Measurements from ENCODE around the gene UCHL1.
"Not testable (repeated sequence)": the region's sequence is repeated elsewhere in the genome, so short reads cannot be mapped to it uniquely, and the experiment has no call there.

The UCHL1 gene

GRCh38 chr4:41236508-41236907 lies 20.2 kb upstream of the UCHL1 start:
- no peak for DNase-seq (ENCODE audit: low read depth, low spot score)

GRCh38 chr4:41241919-41242318 lies 14.8 kb upstream of the UCHL1 start:
- no peak for DNase-seq (ENCODE audit: low read depth, low spot score)

- no peak for DNase-seq (ENCODE audit: low read depth, low spot score)
Measured at GRCh38 chr4:41245983-41246382, 10.7 kb upstream of the UCHL1 start.

- DNase-seq (ENCODE audit: low read depth, low spot score), result no peak
Measured at GRCh38 chr4:41256131-41256739, 493 bp upstream of the UCHL1 start.

GRCh38 chr4:41257257-41257901 lies 651 bp downstream of the UCHL1 start:
- DNase-seq (ENCODE audit: low read depth, low spot score), result no peak

GRCh38 chr4:41257906-41258305 lies 1.2 kb downstream of the UCHL1 start:
- DNase-seq (ENCODE audit: low read depth, low spot score), result no peak

GRCh38 chr4:41258783-41259182 lies 2.1 kb downstream of the UCHL1 start:
- no peak for DNase-seq (ENCODE audit: low read depth, low spot score)

- no peak for DNase-seq (ENCODE audit: low read depth, low spot score)
Measured at GRCh38 chr4:41260116-41260733, 3.5 kb downstream of the UCHL1 start.

GRCh38 chr4:41262198-41262597 lies 5.5 kb downstream of the UCHL1 start:
- no peak for DNase-seq (ENCODE audit: low read depth, low spot score)

- DNase-seq (ENCODE audit: low read depth, low spot score), result no peak
Measured at GRCh38 chr4:41264212-41264611, 7.5 kb downstream of the UCHL1 start.

- DNase-seq (ENCODE audit: low read depth, low spot score), result no peak
Measured at GRCh38 chr4:41267997-41268396, 11.3 kb downstream of the UCHL1 start.

GRCh38 chr4:41268721-41269517 lies 12.2 kb downstream of the UCHL1 start:
- DNase-seq (ENCODE audit: low read depth, low spot score), result no peak

- no peak for DNase-seq (ENCODE audit: low read depth, low spot score)
Measured at GRCh38 chr4:41269682-41270081, 13.0 kb downstream of the UCHL1 start.

- DNase-seq (ENCODE audit: low read depth, low spot score), result not testable (repeated sequence)
Measured at GRCh38 chr4:41275931-41276330, 19.2 kb downstream of the UCHL1 start.

GRCh38 chr4:41280010-41280409 lies 23.3 kb downstream of the UCHL1 start:
- DNase-seq (ENCODE audit: low read depth, low spot score), result no peak

- no peak for DNase-seq (ENCODE audit: low read depth, low spot score)
Measured at GRCh38 chr4:41281038-41281634, 24.4 kb downstream of the UCHL1 start.

GRCh38 chr4:41282366-41282765 lies 25.6 kb downstream of the UCHL1 start:
- no peak for DNase-seq (ENCODE audit: low read depth, low spot score)

GRCh38 chr4:41285202-41285863 lies 28.6 kb downstream of the UCHL1 start:
- no peak for DNase-seq (ENCODE audit: low read depth, low spot score)

- no peak for DNase-seq (ENCODE audit: low read depth, low spot score)
Measured at GRCh38 chr4:41285864-41286235, 29.1 kb downstream of the UCHL1 start.

- no peak for DNase-seq (ENCODE audit: low read depth, low spot score)
Measured at GRCh38 chr4:41287005-41287404, 30.3 kb downstream of the UCHL1 start.

GRCh38 chr4:41287852-41288251 lies 31.1 kb downstream of the UCHL1 start:
- no peak for DNase-seq (ENCODE audit: low read depth, low spot score)

- DNase-seq (ENCODE audit: low read depth, low spot score), result no peak
Measured at GRCh38 chr4:41288254-41288653, 31.5 kb downstream of the UCHL1 start.

Data from activated naive CD8-positive, alpha-beta T cell treated with anti-CD3 and anti-CD28 coated beads, Interleukin-2, amount 50 U/mL, for 16 hours (primary cell).